ENCODE data around the gene ATP1A1.
A peak's percentile ranks its signal among the peaks of the same experiment; 100 is the strongest.

The ATP1A1 gene

DNA sequence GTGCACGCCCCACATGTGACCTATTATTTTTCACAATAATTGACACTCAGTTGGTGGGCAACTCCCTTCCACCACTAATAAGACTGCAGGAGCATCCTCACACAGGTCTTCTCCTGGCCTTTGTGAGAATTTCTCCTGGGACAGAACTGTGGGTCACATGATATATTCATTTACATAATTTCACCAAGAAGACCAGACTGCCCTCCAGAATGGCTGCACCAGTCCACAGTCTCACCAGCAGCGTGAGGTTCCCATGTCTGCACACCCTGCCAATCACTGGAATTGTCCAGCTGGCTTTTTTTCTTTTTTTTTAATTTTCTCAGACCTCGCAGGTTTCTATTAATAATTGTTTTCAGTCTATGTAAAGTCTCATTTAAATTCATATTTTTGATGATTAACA lies 41.3 kb downstream of the ATP1A1 start:
- no peak for DNase-seq (ENCODE audit: low read depth in 2 of 2)

DNA sequence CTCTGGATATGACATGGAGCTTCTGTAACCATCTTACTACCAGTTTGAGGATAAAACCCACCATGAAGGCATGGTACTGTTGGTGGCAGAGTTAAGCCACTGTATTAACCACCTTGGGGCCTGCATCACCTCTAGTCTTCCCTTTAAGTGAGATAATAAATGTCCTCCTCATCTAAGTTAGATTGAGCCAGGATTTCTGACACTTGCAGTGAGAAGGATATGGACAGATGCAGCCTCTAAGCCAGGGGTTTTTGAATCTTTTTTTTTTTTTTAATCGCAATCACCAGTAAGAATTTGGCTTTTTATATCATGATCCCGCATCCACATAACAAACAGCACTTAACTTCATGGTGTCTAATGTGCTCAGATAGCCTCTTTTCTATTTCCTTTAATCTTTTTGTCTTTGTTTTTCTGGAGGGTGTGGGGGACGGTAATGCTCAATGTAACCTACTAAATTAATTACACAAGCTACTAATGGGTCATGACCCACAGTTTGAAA lies 42.2 kb downstream of the ATP1A1 start:
- DNase-seq (ENCODE audit: low read depth in 2 of 2) = no peak

DNA sequence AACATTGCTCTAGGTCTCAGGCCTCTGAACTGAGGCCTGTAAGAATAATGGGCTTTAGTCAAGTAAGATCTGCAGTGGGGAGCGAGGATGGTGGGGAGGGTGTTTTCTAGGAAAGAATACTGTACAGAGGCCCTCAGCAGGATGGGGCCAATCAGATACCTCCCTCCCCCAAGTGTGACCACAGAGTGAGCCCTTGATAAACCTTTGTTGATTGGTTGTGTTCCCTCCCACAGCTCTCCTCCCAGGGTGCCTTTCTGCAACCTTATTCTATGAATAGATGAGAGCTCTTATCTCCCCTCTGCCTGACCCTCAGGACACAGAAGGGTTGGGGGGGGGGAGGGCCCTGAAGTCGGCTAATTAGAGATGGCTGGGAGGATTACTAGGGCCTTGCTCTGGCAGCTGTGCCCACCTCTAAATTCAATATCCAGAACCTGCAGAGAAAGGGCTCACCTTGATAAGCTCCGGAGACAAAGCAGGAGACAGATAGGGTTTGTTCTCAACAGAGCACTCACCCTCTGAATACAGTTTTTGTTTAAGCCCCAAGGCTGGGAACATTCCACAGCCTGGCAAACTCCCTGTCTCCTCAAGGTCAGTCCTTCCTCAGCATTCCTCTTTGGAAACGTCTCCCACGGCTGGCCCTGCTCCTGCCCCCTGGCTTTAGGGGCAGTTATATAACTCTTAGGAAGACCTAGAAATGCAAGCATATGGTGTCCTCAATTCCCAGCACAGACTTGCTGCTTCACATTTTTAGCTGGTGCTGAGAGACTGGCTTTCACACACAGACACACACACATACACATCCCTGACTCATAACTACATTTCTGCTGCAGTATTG lies 42.9 kb downstream of the ATP1A1 start:
- no peak for DNase-seq (ENCODE audit: low read depth in 2 of 2)

DNA sequence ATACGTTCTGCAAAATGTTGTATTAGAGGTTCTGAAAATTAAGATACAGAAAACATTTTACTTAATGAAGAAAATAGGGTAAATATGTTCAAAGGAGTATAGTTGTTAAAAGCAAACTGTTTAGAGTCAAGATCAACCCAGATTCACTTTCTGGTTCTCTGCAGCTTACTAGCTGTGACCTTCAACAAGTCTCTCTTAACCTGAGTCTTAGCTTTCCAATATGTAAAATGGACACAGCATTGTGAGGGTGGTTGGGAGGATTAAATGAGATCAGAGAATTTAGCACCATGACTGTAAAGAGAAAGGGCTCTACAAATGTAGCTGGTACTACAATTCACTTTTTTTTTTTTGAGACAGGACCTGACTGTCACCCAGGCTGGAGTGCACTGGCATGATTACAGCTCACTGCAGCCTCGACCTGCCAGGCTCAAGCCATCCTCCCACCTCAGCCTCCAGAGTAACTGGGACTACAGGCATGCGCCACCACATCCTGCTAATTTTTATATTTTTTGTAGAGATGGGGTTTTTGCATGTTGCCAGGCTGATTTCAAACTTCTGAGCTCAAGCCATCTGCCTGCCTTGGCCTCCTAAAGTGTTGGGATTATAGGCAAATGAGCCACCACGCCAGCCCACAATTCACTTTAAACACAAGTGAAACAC lies 43.9 kb downstream of the ATP1A1 start:
- DNase-seq (ENCODE audit: low read depth in 2 of 2) = no peak

DNA sequence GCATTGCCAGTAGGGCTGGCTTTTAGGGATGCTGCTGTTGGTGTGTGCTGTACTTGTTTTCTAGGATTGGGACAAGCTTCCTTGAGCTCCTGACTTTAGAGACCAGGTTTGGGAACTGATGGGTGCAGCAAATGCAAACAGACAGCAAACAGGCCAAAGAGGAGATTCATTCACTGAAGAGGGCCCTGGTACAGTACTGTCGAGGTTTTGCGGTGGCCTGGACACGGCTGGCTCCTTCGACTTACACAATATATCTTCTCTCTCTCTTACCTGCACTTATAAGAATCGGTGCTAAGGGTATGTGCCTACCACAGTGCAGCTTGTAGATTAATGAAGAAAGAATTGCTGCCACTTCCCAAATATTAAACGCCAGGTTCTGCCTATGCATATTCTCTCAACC lies 44.6 kb downstream of the ATP1A1 start:
- DNase-seq (ENCODE audit: low read depth in 2 of 2) = no peak

DNA sequence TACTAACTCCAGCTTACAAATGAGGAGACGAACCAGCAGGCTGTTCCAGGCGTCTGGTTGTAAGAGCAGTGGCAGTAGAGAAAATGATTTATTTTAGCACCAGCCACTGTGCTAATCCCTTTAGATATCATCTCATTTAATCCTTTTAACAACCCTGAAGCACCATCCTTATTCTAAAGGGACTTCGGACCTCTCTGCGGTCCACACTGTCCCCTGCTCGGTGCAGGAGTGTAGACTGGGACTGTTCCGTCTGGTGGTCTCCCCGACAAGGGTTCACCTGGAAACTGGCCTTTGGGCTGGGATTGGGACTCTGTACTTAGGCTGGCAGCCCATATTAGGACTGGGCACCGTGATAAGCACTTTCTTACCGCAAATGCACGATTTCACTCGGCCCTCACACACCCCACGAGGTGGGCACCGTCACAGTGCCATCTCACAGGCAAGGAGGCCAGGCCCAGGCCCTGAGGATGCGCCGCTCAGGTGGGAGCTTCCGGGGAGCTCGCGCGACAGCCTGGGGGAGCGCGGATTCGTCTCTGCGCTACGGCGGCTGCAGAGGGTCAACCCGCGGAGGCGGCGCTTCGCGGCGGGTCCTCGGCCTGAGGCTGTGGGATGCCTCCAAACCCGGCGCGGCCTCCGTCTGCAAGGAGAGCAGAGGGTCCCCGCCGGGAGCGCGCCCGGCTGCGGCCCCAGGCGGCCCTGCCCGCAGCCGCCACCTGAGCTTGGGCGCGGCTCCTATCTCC lies 45.2 kb downstream of the ATP1A1 start:
- peak; percentile 69 to 71 for DNase-seq (ENCODE audit: low read depth in 2 of 2)

DNA sequence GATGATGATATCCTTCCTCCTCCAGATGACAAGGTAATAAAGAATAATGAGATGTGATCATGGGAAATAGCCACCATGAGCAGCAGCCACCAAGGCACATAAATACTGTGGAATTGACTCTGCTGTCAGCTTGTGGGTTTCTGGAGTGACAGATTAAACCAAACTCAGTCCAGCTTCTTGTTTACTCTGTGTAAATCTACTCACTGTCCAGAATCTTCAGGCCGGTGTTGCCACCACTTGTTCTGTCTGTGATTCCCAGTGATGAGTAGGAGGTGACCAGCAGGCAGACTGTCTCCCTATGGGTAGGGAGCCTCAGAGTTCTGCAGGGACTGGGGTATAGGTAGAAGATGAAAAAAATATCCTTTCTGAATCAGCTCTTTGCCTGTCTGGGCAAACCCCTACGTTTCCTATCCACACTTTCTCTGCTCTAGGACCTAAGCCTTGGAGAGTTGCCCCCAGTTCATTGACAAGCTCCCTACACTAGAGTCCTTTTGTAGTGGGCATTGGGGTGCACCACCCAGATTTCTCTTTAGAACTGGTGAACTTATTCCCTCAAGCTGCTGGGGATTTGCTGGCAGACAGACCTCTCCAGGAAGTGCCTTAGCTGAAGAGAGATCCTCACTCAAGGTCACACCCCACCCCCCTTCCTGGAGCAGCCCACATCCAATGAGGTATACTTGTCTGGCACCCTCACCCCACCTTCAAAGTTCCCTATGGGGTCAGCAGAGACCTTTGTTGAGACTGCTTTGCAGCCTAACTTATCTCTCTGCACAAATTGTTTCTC lies 47.6 kb downstream of the ATP1A1 start:
- DNase-seq (ENCODE audit: low read depth in 2 of 2) = no peak

DNA sequence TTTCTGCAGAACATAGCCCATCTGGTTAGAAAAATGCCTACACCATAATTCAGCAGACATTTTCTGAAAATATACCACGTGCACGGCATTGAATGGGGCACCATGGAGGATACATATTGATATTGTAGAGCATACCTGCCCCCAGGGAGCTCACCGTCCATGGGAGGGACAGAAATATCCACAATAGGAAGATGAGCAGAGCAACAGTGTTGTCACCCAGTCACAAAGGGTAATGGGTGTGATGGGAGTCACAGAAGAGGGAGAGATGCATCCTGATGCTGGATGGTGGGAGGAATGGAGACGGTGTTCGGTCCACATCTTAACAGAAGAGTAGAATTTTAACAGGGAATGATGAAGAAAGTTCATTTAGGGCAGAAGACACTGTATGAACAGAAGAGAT lies 51.4 kb downstream of the ATP1A1 start:
- no peak for DNase-seq (ENCODE audit: low read depth in 2 of 2)

DNA sequence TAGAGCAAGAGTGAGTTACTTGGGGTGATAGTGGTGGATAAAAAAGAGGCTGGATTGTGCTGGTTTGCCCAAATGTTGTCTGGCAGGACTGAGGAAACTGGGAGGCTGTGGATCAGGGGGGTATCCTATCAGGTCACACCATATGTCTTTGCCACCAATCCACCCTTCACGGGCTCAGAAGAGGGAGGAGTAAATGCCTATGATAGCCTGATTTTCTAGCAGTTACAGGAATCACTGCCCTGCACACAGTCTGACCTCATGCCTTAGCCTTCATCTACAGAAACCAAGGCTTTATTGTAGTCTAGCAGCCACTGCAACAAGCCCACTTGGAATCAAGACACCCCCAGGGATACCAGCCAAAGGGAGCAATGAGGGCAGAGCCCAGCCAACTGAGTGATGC lies 51.8 kb downstream of the ATP1A1 start:
- DNase-seq (ENCODE audit: low read depth in 2 of 2) = no peak

DNA sequence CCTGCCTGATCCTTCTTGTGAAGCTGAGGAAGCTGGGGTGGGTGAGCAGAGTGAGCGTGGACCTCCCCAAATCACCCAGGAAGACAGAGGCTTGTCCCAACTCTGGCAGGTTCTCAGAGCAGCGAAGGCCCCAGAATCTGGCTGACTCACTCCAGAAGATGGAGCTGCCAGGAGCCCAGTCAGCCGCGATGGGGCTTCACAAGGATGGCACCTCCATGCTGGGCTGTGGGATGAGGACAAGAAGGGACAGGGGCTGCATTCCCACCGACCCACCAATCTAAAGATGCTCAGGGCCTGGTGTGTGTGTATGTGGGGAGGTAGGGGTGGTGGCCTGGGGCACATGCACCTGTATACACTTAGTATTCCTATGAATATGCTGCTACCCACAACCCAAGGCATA lies 52.9 kb downstream of the ATP1A1 start:
- DNase-seq (ENCODE audit: low read depth in 2 of 2) = no peak

DNA sequence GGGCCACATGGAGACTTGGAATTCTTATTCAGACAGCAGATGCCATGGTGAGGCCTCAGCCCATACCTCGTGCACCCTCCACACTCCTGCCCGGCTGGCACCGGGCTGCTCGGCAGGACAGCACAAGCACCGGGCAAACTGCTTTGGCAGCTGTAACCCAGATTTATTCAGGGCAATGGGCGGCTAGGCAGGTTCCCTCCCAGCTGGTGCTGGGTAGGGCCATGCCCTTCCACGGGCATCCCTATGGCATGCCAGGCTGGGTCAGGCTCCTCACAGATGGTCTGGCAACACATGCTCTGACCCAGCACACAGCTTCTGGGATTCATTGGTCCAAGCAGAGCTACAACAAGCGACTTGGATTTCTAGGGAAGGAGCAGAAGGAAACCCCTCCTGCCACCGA lies 53.4 kb downstream of the ATP1A1 start:
- DNase-seq (ENCODE audit: low read depth in 2 of 2) = no peak

DNA sequence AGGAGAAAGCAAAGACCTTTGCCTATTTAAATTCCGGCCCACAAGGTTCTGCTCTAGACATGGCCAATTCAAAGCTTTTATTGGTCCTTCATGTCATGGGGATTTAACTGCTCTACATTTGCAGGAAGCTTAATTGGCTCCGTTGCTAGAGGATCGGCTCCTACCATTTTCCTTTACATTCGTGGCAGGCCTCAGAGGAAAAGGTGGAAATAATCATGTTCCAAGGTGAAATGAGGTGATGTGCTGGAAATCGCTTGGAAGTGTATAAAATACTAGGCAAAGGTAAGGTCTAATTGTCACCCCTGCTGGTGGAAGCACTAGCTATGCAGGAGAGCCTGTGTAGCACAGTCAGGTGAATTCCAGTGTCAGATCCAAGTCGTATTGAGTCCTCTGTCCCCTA lies 55.5 kb downstream of the ATP1A1 start:
- no peak for DNase-seq (ENCODE audit: low read depth in 2 of 2)

DNA sequence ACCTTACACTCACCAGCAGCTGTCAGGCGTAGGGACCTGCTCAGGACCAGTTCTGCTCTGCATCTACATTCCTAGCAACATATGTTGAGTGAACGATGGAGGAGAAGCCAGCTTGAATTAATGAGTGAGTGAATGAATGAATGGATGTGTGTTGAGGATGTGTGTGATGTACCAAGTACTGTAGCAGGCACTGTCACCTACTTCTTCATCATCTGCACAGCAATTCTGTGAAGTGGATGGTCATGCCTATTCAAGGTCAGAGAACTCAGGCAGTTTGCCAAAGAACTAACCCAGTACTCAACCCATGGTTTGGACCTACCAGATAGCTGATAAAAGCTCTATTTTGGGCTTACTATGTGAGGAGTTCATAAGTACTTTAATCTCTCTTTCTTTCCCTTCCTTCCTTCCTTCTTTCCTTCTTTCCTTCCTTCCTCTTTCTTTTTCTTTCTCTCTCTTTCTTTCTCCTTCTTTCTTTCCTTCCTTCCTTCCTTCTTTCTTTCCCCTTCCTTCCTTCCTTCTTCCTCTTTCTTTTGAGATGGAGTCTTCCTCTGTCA lies 56.9 kb downstream of the ATP1A1 start:
- no peak for DNase-seq (ENCODE audit: low read depth in 2 of 2)

DNA sequence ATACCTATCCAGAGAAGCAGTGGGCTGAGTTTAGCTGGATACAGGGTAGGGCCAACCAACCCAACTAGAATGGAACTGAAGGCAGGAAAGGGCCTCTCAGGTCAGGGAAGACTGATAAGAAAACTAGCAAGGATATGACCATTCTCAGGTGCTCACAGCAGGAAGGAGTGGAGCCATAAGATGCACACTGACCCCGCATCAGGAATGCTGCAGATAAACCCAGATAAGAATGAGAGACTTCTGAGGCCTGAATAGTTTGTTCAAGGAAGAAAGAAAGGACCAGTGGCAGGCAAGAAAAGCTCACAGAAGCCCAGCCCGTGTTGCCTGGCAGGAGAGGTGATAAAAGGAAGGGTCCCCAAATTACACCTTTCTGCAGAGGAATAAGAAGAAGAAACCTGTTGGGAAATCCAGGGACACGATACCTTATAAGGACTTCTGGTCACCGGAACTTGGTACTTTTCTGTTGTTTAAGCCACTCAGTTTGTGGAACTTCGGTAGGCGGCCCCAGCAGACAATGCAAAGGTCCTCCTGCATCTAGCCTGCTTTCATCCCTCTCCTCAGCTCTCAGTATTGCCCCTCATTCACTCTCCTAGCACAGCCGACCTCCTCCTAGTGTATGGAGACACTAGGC lies 58.9 kb downstream of the ATP1A1 start:
- no peak for DNase-seq (ENCODE audit: low read depth in 2 of 2)

DNA sequence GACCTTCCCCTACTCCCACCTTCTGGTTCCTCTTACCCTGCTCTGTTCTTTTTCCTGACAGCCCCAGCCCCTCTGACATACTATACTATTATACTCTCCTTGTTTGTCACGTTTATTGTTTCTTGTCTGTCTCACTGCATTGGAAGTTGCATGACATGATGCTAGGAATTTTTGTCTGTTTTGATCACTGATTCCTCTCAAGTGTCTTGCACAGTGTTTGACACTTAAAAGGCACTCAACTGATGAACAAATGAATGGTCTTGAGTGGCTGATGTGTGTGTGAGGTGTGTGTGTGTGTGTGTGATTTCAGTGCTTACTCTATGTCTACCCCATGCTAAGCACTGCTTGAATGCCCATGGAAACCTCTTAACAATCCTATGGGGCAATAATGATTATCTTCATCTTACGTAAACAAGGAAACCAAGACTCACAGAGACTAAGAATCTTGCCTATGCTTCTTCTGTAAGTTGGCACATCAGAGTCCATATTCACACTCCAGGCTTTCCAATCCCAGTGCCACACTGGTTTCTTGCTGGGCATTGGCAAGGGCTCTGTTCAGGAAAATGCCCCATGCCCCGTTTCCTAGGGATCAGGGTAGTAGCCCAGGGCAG lies 59.7 kb downstream of the ATP1A1 start:
- no peak for DNase-seq (ENCODE audit: low read depth in 2 of 2)

DNA sequence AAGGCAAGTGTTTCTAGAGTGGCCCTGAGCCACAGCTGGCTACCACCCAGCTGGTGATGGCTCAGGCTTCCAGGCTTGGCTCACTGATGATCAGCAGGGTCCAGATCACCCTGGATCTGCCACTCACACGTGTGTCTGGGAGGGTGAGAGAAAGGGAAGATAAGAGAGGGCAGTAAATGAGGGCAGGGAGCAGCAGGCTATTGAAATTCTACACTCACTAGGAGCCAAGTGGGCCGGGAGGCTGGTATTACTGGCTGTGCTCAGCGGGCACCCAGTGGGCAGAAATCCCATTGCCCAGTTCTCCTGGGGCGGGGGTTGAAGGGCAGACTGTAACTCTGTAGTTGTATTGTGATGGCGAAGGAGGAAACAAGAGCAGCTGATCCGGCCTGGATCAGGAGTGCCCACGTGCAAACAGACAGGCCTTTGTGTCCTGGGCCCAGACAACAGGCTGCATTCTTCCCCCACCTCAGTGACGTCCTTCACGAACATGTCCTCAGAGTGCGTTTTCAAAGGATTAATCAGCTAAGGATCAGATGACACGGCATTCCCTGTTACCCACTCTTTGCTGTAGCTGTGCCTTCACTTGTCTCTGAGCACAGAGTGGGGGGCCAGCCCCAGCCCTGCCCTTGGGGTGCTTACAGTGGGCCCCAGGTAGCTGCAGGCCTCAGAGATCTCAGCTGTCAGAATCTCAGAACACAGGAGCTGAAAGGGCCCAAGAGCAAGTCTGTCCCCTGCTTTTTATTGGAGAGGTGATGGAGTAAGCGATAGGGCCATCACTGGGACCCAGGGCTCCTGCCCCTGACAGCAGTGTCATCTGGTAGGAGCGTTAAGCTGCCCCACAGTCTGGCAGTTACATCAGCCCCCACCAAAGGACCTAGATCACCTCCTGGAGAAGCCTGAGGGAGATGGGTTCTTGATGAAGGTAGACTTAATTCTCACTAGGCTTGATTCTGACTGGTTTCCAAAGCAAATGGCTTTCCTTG lies 60.5 kb downstream of the ATP1A1 start:
- no peak for DNase-seq (ENCODE audit: low read depth in 2 of 2)

DNA sequence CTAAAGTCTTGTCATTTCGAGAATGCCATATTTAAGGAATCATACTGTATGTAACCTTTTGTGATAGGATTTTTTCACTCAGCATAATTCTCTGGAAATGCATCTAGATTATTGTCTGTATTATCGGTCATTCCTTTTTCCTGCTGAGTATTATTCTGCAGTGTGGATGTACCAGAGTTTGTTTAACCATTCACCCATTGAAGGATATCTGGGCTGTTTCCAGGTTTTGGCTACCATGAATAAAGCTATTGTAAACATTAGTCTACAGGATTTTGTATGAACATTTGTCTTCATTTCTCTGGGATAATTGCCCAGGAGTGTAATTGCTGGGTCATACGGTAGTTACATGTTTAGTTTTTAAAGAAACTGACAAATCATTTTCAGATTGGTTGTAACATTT lies 61.8 kb downstream of the ATP1A1 start:
- no peak for DNase-seq (ENCODE audit: low read depth in 2 of 2)

DNA sequence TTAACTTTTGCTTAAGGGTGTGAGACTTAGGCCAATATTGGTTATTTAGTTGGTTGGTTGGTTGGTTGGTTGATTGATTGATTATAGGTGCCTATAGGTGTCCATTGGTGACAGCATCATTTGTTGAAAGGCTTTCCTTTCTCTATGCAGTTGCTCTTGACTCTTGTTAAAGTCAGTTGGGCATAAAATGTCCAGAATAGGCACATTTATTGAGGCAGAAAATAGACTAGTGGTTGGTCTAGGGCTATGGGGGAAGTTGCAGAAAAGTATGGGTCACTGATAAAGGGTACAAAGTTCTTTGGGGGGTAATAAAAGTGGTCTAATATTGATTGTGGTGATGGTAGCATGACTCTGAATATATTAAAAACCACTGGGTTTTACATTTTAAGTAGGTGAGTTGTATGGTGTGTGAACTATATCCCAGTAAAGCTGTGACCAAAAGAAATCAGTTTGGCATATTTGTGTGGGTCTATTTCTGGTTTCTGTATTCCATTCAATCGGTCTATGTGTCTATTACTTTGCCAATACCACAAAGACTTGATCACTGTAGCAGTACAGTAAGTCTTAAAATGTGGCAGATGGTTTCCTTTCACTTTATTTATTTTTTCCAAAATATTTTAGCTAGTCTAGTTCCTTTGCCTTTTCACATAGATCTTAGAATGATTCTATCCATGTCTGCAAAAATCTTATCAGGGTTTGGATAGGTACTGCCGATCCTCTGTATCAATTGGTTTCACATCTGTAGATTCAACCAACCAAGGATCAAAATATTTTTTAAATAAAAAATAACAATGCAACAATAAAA lies 63.0 kb downstream of the ATP1A1 start:
- no peak for DNase-seq (ENCODE audit: low read depth in 2 of 2)

DNA sequence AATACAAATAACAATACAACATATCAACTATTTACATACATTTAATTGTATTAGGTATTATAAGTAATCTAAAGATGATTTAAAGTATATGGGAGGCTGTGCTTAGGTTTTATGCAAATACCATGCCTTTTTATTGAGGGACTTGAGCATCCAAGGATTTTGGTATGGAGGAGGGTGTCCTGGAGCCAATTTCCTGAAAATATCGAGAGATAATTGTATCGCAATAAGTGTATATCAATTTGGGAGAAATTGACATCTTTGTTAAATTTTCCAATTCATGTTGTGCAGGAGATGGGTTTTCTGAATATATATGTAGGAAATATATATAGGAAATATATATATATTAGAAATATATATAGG lies 63.5 kb downstream of the ATP1A1 start:
- DNase-seq (ENCODE audit: low read depth in 2 of 2) = no peak

Data from stimulated activated CD8-positive, alpha-beta memory T cell treated with anti-CD3 and anti-CD28 coated beads, Interleukin-7, amount 100 ng/mL, for 1 hour (primary cell).